CD4-positive, alpha-beta T cell (primary cell): ENCODE measurements around the gene ADAMTSL1. TPM values are rescaled to one million over a fixed set of nuclear protein-coding genes. Genes with fewer than 3 reads are reported as not detected.

Experiments
- ATAC-seq: fragments of 200-7000 bp; cut with Tn5 transposase; one replicate; pipeline ENCODE4 v1.10.0; 2022; ENCODE audit warnings: mild to moderate bottlenecking; ENCODE audit not compliant: poor library complexity
- CTCF ChIA-PET: fragments of 350-600 bp; sonication (Branson Sonifier 250); formaldehyde crosslinking; loops from one replicate; lab custom pipeline; 2021; ENCODE audit warnings: antibody characterized with exemption, inconsistent platforms; lab: Charles Lee
- POLR2A ChIA-PET: fragments of 350-600 bp; sonication (Branson Sonifier 250); formaldehyde crosslinking; loops from one replicate; lab custom pipeline; 2021; ENCODE audit warnings: antibody characterized with exemption, inconsistent platforms; lab: Charles Lee
- DNase-seq, 14 experiments: peaks; one replicate each; pipeline ENCODE4 v3.0.0-alpha.2; 2013 to 2020; ENCODE audit warnings: mixed read lengths in 2 of 14
- H3K27ac ChIP-seq, 2 donors: one replicate each; pipeline versions ENCODE4 v1.5.1 to v1.7.0; 2013; ENCODE audit warnings: low read length in 2 of 2, low read depth in 1 of 2, mild to moderate bottlenecking in 1 of 2
- H3K27me3 ChIP-seq, 2 experiments: 1 replicate in 1 of 2; 2 replicates in 1 of 2; pipeline versions ENCODE4 v1.6.1 to v1.7.0; 2013; ENCODE audit warnings: low read length in 2 of 2, control low read depth in 1 of 2, mild to moderate bottlenecking in 1 of 2, moderate library complexity in 1 of 2; ENCODE audit not compliant: insufficient read depth in 2 of 2, control insufficient read depth in 1 of 2
- H3K36me3 ChIP-seq: one replicate; pipeline ENCODE4 v1.6.1; 2013; ENCODE audit warnings: low read length, control low read depth; ENCODE audit not compliant: insufficient read depth
- H3K4me1 ChIP-seq: one replicate; pipeline ENCODE4 v1.6.1; 2013; ENCODE audit warnings: low read length, control low read depth; ENCODE audit not compliant: insufficient read depth
- H3K4me3 ChIP-seq: one replicate; pipeline ENCODE4 v1.5.1; 2013; ENCODE audit warnings: mild to moderate bottlenecking, low read length, moderate library complexity
- H3K9me3 ChIP-seq, 2 experiments: 1 replicate in 1 of 2; 2 replicates in 1 of 2; pipeline versions ENCODE4 v1.6.1 to v1.7.0; 2013; ENCODE audit warnings: low read length in 2 of 2, mild to moderate bottlenecking in 2 of 2, control low read depth in 1 of 2, moderate library complexity in 1 of 2; ENCODE audit not compliant: control insufficient read depth in 1 of 2, insufficient read depth in 1 of 2
- H3K27ac Mint-ChIP-seq: one replicate; pipeline ENCODE4 v1.8.0; 2020; ENCODE audit warnings: mixed read lengths
- H3K27me3 Mint-ChIP-seq: one replicate; pipeline ENCODE4 v1.8.0; 2021; ENCODE audit warnings: mixed read lengths
- H3K36me3 Mint-ChIP-seq: one replicate; pipeline ENCODE4 v1.8.0; 2021; ENCODE audit warnings: low read depth, mixed read lengths
- H3K4me1 Mint-ChIP-seq: one replicate; pipeline ENCODE4 v1.8.0; 2021; ENCODE audit warnings: low read depth, mixed read lengths
- H3K4me3 Mint-ChIP-seq: one replicate; pipeline ENCODE4 v1.8.0; 2020; ENCODE audit warnings: mild to moderate bottlenecking, mixed read lengths
- H3K9me3 Mint-ChIP-seq: one replicate; pipeline ENCODE4 v1.8.0; 2020; ENCODE audit warnings: mixed read lengths
- intact Hi-C, 2 experiments: fragments of 100-400 bp; cut with DNase I in 1 of 2; cut with micrococcal nuclease in 1 of 2; formaldehyde crosslinking; loops; one replicate each; pipeline versions ENCODE4 v1.15.1 to v1.9.0; 2023 to 2025; cut with DNase I, micrococcal nuclease
- total RNA-seq, 174 experiments: library from RNA in 2 of 174; stranded (reverse) in 2 of 174; gene quantifications; one replicate each; pipeline ENCODE4 v1.2.3 and lab custom pipeline; 2021 to 2026
- TF ChIP-seq, protein P1 (sequence below): fragments of 200-600 bp; IDR thresholded peaks from one replicate; pipeline ENCODE4 v1.8.0; 2022; ENCODE audit warnings: antibody characterized with exemption, mild to moderate bottlenecking

Gene ADAMTSL1
- total RNA-seq, 2 experiments from 2014 or later = not detected

GRCh38 chr9:18749711-18750110 lies 275.8 kb downstream of the ADAMTSL1 start:
- DNase-seq (no peak), ATAC-seq (no peak)
- Mint-ChIP-seq H3K9me3 (no peaks in the 10 kb centered on the region), H3K27me3 (peaks cover 8% of the 10 kb centered on the region), H3K36me3 (no peaks in the 10 kb centered on the region), H3K4me1 (no peaks in the 10 kb centered on the region), H3K4me3 (no peak overlapping the region), H3K27ac (no peak overlapping the region)
- H3K36me3 ChIP-seq = no peaks in the 10 kb centered on the region
- TF ChIP-seq, protein P1, sequence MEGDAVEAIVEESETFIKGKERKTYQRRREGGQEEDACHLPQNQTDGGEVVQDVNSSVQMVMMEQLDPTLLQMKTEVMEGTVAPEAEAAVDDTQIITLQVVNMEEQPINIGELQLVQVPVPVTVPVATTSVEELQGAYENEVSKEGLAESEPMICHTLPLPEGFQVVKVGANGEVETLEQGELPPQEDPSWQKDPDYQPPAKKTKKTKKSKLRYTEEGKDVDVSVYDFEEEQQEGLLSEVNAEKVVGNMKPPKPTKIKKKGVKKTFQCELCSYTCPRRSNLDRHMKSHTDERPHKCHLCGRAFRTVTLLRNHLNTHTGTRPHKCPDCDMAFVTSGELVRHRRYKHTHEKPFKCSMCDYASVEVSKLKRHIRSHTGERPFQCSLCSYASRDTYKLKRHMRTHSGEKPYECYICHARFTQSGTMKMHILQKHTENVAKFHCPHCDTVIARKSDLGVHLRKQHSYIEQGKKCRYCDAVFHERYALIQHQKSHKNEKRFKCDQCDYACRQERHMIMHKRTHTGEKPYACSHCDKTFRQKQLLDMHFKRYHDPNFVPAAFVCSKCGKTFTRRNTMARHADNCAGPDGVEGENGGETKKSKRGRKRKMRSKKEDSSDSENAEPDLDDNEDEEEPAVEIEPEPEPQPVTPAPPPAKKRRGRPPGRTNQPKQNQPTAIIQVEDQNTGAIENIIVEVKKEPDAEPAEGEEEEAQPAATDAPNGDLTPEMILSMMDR = no peak
- H3K27ac ChIP-seq = no peak overlapping the region
- intact Hi-C loops = no loop called here
- ChIA-PET POLR2A (no interaction called here), CTCF (no interaction called here)
- no peaks in the 10 kb centered on the region for H3K9me3 ChIP-seq
- peaks cover 0 to 2% of the 10 kb centered on the region in 2 experiments for H3K27me3 ChIP-seq
- H3K4me1 ChIP-seq = no peaks in the 10 kb centered on the region
- no peak overlapping the region for H3K4me3 ChIP-seq

- Histone ChIP-seq H3K27me3 (no peaks in the 10 kb centered on the region), H3K4me3 (no peak overlapping the region), H3K4me1 (no peaks in the 10 kb centered on the region), H3K9me3 (no peaks in the 10 kb centered on the region), H3K36me3 (no peaks in the 10 kb centered on the region), H3K27ac (no peak overlapping the region)
- TF ChIP-seq, protein P1 = no peak
- H3K4me3 Mint-ChIP-seq = no peak overlapping the region
- intact Hi-C loops = no loop called here
- DNase-seq (no peak), ATAC-seq (no peak)
- H3K27ac Mint-ChIP-seq = no peak overlapping the region
- no peaks in the 10 kb centered on the region for H3K36me3 Mint-ChIP-seq
- POLR2A ChIA-PET = no interaction called here
- H3K27me3 Mint-ChIP-seq = peaks cover 10% of the 10 kb centered on the region
- CTCF ChIA-PET = no interaction called here
- no peaks in the 10 kb centered on the region for H3K4me1 Mint-ChIP-seq
- H3K9me3 Mint-ChIP-seq = no peaks in the 10 kb centered on the region
Measured at GRCh38 chr9:18753904-18754303, 280.0 kb downstream of the ADAMTSL1 start.

- H3K4me3 Mint-ChIP-seq = no peak overlapping the region
- no peaks in the 10 kb centered on the region for H3K4me1 ChIP-seq
- H3K27ac Mint-ChIP-seq = no peak overlapping the region
- intact Hi-C loops = no loop called here
- no peaks in the 10 kb centered on the region for H3K4me1 Mint-ChIP-seq
- TF ChIP-seq, protein P1 = no peak
- no peaks in the 10 kb centered on the region for H3K36me3 Mint-ChIP-seq
- no peak for ATAC-seq
- H3K36me3 ChIP-seq = no peaks in the 10 kb centered on the region
- ChIA-PET CTCF (no interaction called here), POLR2A (no interaction called here)
- no peak overlapping the region for H3K27ac ChIP-seq
- H3K9me3 ChIP-seq = no peaks in the 10 kb centered on the region
- no peak for DNase-seq
- H3K27me3 Mint-ChIP-seq = peaks cover 4% of the 10 kb centered on the region
- no peaks in the 10 kb centered on the region for H3K27me3 ChIP-seq
- H3K4me3 ChIP-seq = no peak overlapping the region
- H3K9me3 Mint-ChIP-seq = no peaks in the 10 kb centered on the region
Measured at GRCh38 chr9:18754537-18754936, 280.6 kb downstream of the ADAMTSL1 start.
